ENCODE measurements around the gene C9. TPM values are rescaled to one million over a fixed set of nuclear protein-coding genes. Genes with fewer than 3 reads are reported as not detected.

Gene C9
- total and polyA plus RNA-seq, 2 experiments from 2014 or later = not detected

DNA sequence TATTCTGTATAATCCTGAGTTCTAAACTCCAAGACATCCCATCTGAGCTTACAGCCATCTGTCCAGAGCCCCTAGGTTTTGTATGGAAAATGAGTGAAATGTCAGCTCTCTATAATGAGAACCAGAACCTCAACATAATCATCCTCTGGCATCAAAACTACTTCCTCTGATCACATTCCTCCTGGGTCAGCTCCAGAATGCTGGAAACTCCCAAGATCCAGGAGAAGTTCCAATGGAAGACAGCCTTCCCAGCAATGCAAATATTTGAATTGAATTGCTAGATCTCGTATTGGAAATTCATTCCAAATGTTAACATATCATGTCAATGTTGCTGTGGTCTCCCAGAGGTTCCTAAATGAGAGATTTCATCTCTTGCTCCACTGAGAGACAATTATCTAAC lies 23.8 kb downstream of the C9 start:
- Histone ChIP-seq H3K9me2 (ENCODE audit: insufficient read depth) (no peaks in the 10 kb centered on the region), H3K4me3 (no peak overlapping the region), H3K4me2 (no peak overlapping the region), H3K27ac (ENCODE audit: low read depth) (no peak overlapping the region), H3K79me2 (replicated peaks; ENCODE audit: insufficient read depth) (no peaks in the 10 kb centered on the region), H3K27me3 (ENCODE audit: insufficient read depth) (no peaks in the 10 kb centered on the region), H3F3A (replicated peaks; ENCODE audit: low read depth) (no peaks in the 10 kb centered on the region), H2AFZ (no peak overlapping the region), H4K20me1 (replicated peaks; ENCODE audit: insufficient read depth) (no peaks in the 10 kb centered on the region), H3K4me1 (ENCODE audit: insufficient read depth) (no peaks in the 10 kb centered on the region), H3K36me3 (ENCODE audit: insufficient read depth) (no peaks in the 10 kb centered on the region)
- Mint-ChIP-seq H3K27me3 (ENCODE audit: insufficient read depth, low read depth, poor library complexity) (peaks cover 6% of the 10 kb centered on the region), H3K27ac (no peak overlapping the region), H3K4me1 (peaks cover 8% of the 10 kb centered on the region; the same call in 2 of the 3 replicates), H3K4me3 (no peak overlapping the region), H3K9me3 (peaks cover 26% of the 10 kb centered on the region), H3K36me3 (ENCODE audit: low read depth) (peaks cover 13% of the 10 kb centered on the region; the same call in 2 of the 3 replicates)
- ATAC-seq (no peak), DNase-seq (ENCODE audit: low spot score) (no peak)
- TF ChIP-seq, protein P1, sequence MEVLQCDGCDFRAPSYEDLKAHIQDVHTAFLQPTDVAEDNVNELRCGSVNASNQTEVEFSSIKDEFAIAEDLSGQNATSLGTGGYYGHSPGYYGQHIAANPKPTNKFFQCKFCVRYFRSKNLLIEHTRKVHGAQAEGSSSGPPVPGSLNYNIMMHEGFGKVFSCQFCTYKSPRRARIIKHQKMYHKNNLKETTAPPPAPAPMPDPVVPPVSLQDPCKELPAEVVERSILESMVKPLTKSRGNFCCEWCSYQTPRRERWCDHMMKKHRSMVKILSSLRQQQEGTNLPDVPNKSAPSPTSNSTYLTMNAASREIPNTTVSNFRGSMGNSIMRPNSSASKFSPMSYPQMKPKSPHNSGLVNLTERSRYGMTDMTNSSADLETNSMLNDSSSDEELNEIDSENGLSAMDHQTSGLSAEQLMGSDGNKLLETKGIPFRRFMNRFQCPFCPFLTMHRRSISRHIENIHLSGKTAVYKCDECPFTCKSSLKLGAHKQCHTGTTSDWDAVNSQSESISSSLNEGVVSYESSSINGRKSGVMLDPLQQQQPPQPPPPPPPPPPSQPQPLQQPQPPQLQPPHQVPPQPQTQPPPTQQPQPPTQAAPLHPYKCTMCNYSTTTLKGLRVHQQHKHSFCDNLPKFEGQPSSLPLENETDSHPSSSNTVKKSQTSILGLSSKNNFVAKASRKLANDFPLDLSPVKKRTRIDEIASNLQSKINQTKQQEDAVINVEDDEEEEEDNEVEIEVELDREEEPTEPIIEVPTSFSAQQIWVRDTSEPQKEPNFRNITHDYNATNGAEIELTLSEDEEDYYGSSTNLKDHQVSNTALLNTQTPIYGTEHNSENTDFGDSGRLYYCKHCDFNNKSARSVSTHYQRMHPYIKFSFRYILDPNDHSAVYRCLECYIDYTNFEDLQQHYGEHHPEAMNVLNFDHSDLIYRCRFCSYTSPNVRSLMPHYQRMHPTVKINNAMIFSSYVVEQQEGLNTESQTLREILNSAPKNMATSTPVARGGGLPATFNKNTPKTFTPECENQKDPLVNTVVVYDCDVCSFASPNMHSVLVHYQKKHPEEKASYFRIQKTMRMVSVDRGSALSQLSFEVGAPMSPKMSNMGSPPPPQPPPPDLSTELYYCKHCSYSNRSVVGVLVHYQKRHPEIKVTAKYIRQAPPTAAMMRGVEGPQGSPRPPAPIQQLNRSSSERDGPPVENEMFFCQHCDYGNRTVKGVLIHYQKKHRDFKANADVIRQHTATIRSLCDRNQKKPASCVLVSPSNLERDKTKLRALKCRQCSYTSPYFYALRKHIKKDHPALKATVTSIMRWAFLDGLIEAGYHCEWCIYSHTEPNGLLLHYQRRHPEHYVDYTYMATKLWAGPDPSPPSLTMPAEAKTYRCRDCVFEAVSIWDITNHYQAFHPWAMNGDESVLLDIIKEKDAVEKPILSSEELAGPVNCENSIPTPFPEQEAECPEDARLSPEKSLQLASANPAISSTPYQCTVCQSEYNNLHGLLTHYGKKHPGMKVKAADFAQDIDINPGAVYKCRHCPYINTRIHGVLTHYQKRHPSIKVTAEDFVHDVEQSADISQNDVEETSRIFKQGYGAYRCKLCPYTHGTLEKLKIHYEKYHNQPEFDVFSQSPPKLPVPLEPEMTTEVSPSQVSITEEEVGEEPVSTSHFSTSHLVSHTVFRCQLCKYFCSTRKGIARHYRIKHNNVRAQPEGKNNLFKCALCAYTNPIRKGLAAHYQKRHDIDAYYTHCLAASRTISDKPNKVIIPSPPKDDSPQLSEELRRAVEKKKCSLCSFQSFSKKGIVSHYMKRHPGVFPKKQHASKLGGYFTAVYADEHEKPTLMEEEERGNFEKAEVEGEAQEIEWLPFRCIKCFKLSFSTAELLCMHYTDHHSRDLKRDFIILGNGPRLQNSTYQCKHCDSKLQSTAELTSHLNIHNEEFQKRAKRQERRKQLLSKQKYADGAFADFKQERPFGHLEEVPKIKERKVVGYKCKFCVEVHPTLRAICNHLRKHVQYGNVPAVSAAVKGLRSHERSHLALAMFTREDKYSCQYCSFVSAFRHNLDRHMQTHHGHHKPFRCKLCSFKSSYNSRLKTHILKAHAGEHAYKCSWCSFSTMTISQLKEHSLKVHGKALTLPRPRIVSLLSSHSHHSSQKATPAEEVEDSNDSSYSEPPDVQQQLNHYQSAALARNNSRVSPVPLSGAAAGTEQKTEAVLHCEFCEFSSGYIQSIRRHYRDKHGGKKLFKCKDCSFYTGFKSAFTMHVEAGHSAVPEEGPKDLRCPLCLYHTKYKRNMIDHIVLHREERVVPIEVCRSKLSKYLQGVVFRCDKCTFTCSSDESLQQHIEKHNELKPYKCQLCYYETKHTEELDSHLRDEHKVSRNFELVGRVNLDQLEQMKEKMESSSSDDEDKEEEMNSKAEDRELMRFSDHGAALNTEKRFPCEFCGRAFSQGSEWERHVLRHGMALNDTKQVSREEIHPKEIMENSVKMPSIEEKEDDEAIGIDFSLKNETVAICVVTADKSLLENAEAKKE (CRISPR knock-in tag; IDR thresholded peaks at IDR 0.05) = no peak

DNA sequence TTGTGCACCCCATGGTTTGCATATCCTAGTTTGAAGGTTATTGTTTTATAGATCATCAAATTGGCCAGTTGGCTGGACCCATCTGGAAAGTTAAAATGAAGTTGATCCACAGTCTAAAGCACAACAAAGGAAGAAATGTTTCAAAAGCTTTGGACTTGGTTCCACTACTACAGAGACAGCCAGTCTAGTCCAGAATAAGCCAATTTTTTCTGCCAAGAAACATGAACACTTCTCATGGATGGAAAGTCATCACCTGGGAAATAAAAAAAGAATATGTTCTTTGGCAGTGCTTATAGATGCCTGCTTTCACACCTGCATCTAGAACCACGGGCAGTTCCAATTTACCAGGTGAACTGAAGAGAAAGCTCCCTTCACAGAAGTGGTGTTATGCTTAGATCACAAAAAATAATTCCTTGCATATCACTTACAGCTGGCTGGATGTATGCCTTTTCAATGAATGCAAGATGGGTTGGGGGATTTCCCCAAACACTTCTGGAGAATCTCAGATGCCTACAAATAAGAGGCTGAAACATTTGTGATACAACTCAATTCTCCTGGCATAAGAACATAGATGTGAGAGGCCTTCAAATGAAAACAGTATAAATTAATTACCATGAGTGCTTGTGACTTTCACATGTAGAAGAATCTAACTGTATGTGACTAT lies 26.9 kb downstream of the C9 start:
- Histone ChIP-seq H3K27me3 (ENCODE audit: insufficient read depth) (no peaks in the 10 kb centered on the region), H3K4me3 (no peak overlapping the region), H3K4me1 (ENCODE audit: insufficient read depth) (no peaks in the 10 kb centered on the region), H4K20me1 (replicated peaks; ENCODE audit: insufficient read depth) (no peaks in the 10 kb centered on the region), H3K36me3 (ENCODE audit: insufficient read depth) (no peaks in the 10 kb centered on the region), H3K4me2 (no peak overlapping the region), H3F3A (replicated peaks; ENCODE audit: low read depth) (no peaks in the 10 kb centered on the region), H3K9me2 (ENCODE audit: insufficient read depth) (no peaks in the 10 kb centered on the region; the same call in 1 of the 2 replicates), H3K79me2 (replicated peaks; ENCODE audit: insufficient read depth) (no peaks in the 10 kb centered on the region), H3K27ac (ENCODE audit: low read depth) (no peak overlapping the region), H2AFZ (no peak overlapping the region)
- Mint-ChIP-seq H3K36me3 (ENCODE audit: low read depth) (peaks cover 13% of the 10 kb centered on the region), H3K4me3 (no peak overlapping the region), H3K27me3 (ENCODE audit: insufficient read depth, low read depth, poor library complexity) (peaks cover 2% of the 10 kb centered on the region), H3K9me3 (peaks cover 29% of the 10 kb centered on the region), H3K27ac (no peak overlapping the region), H3K4me1 (peaks cover 4% of the 10 kb centered on the region; the same call in 2 of the 3 replicates)
- ATAC-seq (no peak), DNase-seq (ENCODE audit: low spot score) (no peak)
- TF ChIP-seq CREB1 (CRISPR knock-in tag; IDR thresholded peaks at IDR 0.05; ENCODE audit: low read depth) (no peak), JUNB (IDR thresholded peaks at IDR 0.05; ENCODE audit: unreplicated experiment) (no peak), NANOG (IDR thresholded peaks at IDR 0.05; ENCODE audit: borderline replicate concordance) (no peak), ZNF331 (CRISPR knock-in tag; IDR thresholded peaks at IDR 0.05; ENCODE audit: low read depth) (no peak)
- TF ChIP-seq, protein P1 (CRISPR knock-in tag; IDR thresholded peaks at IDR 0.05) = no peak

Measured in GM23338 (cell line).